ENCODE results near the gene AHCYL1.

GRCh38 chr1:110024613-110025012 is 40.0 kb downstream of the AHCYL1 start:
- no peak for TF ChIP-seq POLR2A (IDR thresholded peaks at IDR 0.05)
- no peak for TF ChIP-seq POLR2AphosphoS5 (IDR thresholded peaks at IDR 0.05)
- no peak for TF ChIP-seq CTCF (IDR thresholded peaks at IDR 0.05)
- no peak for TF ChIP-seq EP300 (IDR thresholded peaks at IDR 0.05)
